Stimulated activated naive CD8-positive, alpha-beta T cell treated with anti-CD3 and anti-CD28 coated beads, Interleukin-15, Interleukin-2, amounts not matched to agents 100 U/mL and 50 U/mL, for 24 hours (primary cell): ENCODE data around the gene NIFK.

Experiments used
- ATAC-seq: fragments of 150-1000 bp; cut with Tn5 transposase; one replicate; pipeline ENCODE4 v1.10.0; 2021
- DNase-seq: peaks from one replicate; pipeline ENCODE4 v3.0.0; 2021

The NIFK gene

GRCh38 chr2:121736462-121737336 lies at the start of gene NIFK:
NIFK (minus strand) TSS chr2:121736875; CDS start chr2:121736850, 25 bp downstream.
- peak; percentile 94 for ATAC-seq
- peak; percentile 100 for DNase-seq

- DNase-seq (no peak), ATAC-seq (no peak)
Measured at GRCh38 chr2:121783180-121783579, 46.5 kb upstream of the NIFK start.

GRCh38 chr2:121778741-121779487 lies 42.2 kb upstream of the NIFK start:
- no peak for ATAC-seq
- no peak for DNase-seq

GRCh38 chr2:121777699-121778058 lies 41.0 kb upstream of the NIFK start:
- no peak for DNase-seq
- no peak for ATAC-seq

GRCh38 chr2:121776885-121777698 lies 40.4 kb upstream of the NIFK start:
- DNase-seq (no peak), ATAC-seq (no peak)

GRCh38 chr2:121776361-121776760 lies 39.7 kb upstream of the NIFK start:
- DNase-seq (no peak), ATAC-seq (no peak)

- DNase-seq: no peak
- ATAC-seq: no peak
Measured at GRCh38 chr2:121774235-121774634, 37.6 kb upstream of the NIFK start.

- no peak for ATAC-seq
- no peak for DNase-seq
Measured at GRCh38 chr2:121771976-121772742, 35.5 kb upstream of the NIFK start.

GRCh38 chr2:121768143-121768755 lies 31.6 kb upstream of the NIFK start:
- ATAC-seq (no peak), DNase-seq (no peak)

GRCh38 chr2:121766624-121767023 lies 29.9 kb upstream of the NIFK start:
- ATAC-seq: no peak
- no peak for DNase-seq

- DNase-seq (no peak), ATAC-seq (no peak)
Measured at GRCh38 chr2:121764681-121765228, 28.1 kb upstream of the NIFK start.

GRCh38 chr2:121755237-121756111 lies 18.8 kb upstream of the NIFK start, which contains the start of gene TSN:
TSN (plus strand) TSS chr2:121755651; CDS start chr2:121755780, 129 bp downstream.
- peak; percentile 97 for DNase-seq
- ATAC-seq: peak; percentile 99

GRCh38 chr2:121754851-121755236 lies 18.2 kb upstream of the NIFK start:
- no peak for ATAC-seq
- no peak for DNase-seq

- DNase-seq (no peak), ATAC-seq (no peak)
Measured at GRCh38 chr2:121748202-121748601, 11.5 kb upstream of the NIFK start.

GRCh38 chr2:121746071-121746578 lies 9.4 kb upstream of the NIFK start:
- ATAC-seq: peak; percentile 95

GRCh38 chr2:121741450-121741849 lies 4.8 kb upstream of the NIFK start:
- no peak for ATAC-seq
- DNase-seq: no peak

More at GRCh38 chr2:121746071-121746578, 9.4 kb upstream of the NIFK start:
- DNase-seq: peak; percentile 71

GRCh38 chr2:121740973-121741372 lies 4.3 kb upstream of the NIFK start:
- ATAC-seq: no peak
- no peak for DNase-seq

GRCh38 chr2:121736140-121736461 lies 574 bp downstream of the NIFK start:
- ATAC-seq: no peak
- DNase-seq: no peak

- DNase-seq (no peak), ATAC-seq (no peak)
Measured at GRCh38 chr2:121735518-121736074, 1.1 kb downstream of the NIFK start.
